Left forelimb (tissue), 1 donor: ENCODE data around the gene ZBTB17.
"Not testable (repeated sequence)": the region's sequence is repeated elsewhere in the genome, so short reads cannot be mapped to it uniquely, and the experiment has no call there.

Source experiments
- DNase-seq: peaks from one replicate; pipeline ENCODE4 v3.0.0-alpha.2; 2018; ENCODE audit warnings: low spot score

Gene ZBTB17

DNA sequence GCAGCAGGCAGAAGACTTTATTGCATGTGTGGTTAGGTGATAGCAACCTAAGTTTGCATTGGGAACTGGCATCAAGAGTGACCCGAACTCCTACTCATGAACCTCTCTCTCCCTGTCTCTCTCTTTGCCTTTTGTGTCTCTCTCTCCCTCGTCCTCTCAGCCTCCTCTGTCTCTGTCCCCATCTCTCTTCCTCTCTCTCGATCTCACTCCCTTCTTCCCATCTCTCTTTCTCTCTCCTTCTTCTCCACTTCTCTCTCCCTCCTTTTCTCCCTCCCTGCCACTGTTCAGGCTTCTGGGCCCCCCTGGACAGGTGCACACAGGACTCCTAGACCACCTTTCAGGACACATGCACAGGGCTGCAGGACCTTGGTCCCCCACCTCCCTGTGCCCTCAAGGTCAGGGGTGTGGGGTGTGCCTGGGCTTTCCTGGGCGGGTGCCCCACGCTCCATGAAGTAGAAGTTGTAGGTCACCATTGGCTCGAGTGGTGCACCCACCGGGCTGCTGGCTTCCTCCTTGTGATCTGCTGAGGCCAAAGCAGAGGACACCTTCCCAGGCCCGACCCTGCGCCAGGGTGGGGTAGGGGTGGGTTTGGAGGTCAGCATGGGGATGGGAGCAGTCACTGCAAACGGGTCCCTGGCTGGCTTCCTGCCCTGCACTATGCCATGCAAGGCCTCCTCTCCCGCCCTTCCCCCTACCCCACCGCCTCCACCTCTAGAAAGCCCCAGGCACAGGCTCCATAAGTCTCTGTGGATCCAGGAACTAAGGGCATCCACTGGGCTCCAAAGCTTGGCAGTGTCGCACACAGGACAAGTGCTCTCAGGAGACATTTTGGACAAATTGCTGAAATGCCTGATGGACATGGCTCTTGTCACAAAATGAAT is 13.2 kb upstream of the ZBTB17 start:
- no peak for DNase-seq

DNA sequence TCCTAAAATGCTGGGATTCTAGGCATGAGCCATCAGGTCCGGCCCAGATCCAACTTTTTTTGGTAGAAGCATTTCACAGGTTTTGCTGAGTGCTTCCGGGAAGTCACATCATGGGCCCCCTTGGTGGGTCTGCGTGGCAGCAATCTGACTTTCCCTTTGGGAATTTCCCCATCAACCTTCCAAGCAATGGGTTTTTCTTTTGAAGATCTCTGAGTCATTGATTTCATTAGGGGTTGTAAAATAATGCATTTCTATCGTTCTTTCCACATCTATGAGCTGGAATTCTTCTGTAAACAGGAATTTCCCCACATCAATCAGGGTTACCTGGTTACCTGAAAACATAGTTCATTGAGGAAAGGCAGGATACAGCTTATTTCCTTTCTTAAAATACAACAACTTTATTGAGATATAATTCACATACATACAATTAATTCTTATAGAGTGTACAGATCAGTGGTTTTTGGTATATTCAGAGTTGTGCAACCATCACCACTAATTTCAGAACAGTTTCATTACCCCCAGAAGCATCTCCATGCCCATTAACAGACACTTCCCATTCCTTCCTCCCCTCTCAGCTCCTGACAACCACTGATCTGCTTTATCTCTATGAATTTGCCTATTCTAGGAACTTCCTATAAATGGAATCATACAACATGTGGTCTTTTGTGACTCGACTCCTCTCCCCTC is 9.9 kb upstream of the ZBTB17 start:
- DNase-seq: no peak

DNA sequence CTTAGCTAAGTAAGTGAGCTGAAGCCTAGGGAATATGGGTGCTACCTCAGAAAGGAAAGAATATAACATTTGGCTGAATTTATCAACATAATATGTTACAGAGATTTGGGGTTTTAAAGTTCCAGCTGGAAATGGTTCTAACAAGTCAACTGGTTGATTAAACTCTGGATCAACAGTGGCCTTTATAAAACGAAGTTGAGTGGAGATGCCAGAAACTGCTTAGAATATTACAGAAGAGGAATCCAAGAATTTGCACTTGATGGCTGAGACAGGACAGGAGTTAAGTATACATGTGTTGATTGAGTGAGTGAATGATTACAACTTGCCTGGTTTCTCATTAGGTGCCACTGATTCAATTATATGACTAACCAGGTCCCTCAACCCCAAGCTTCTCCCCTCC is 7.4 kb upstream of the ZBTB17 start:
- no peak for DNase-seq

DNA sequence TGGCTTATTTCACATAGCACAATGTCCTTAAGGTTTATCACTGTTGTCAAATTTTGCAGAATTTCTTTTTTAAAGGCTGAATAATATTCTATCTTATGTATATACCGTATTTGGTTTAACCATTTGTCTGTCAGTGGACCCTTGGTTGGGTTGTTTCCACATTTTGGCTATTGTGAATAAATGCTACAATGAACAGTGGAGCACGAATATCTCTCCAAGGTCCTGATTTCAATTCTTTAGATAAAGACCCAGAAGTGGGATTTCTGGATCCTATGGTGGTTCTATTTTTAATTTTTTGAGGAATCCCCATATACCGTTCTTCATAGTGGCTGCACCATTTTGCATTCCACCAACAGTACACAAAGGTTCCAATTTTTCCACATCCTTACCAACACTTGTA is 5.8 kb upstream of the ZBTB17 start:
- DNase-seq: no peak

DNA sequence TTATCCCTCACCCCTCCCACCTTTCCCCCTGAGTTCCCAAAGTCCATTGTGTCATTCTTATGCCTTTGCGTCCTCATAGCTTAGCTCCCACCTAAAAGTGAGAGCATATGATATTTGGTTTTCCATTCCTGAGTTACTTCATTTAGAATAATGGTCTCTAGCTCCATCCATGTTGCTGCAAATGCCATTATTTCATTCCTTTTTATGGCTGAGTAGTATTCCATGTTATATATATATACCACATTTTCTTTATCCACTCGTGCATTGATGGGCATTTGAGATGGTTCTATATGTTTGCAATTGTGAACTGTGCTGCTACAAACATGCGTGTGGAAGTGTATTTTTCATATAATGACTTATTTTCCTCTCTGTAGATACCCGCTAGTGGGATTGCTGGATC is 2.0 kb upstream of the ZBTB17 start:
- DNase-seq: not testable (repeated sequence)

DNA sequence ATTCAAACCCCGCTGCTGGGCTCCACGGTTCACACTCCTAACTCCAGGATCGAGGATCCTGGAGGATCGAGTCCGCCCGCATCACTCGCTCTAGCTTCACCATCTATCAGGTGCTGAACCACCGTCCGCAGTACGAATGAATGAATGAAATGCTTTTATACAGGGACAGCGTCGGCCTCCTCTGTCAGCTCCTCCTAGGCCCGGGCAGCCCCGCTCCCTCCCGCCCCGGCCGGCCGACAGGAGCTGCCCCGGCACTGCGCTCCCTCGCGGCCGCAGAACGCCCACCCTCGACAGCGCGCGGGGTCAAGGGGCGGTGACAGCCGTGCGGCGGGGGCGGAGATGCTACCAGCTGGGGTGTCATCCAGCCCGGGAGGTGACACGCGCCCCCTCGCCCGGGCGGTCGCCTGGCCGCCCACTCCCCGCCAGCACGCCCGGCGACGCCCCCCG is 520 bp downstream of the ZBTB17 start:
- DNase-seq: no peak

DNA sequence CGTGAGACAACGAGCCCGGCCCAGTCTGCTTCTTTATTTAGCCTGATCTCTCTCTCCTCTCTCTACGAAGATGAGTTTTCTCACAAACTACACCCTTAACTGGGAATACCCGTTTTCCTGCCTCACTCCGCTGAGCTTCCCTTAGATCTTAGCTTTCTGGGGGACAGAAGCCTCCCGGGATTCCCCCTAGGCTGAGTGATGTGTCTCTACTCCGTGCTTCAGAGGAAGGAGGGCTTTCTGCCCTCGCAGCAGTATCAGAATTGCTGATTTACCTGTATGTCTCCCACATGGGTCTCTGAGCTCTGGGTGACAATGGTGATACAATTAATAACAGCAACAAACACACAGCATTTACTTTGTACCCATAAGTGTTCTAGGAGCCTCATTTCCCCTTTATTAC is 1.0 kb downstream of the ZBTB17 start:
- no peak for DNase-seq

DNA sequence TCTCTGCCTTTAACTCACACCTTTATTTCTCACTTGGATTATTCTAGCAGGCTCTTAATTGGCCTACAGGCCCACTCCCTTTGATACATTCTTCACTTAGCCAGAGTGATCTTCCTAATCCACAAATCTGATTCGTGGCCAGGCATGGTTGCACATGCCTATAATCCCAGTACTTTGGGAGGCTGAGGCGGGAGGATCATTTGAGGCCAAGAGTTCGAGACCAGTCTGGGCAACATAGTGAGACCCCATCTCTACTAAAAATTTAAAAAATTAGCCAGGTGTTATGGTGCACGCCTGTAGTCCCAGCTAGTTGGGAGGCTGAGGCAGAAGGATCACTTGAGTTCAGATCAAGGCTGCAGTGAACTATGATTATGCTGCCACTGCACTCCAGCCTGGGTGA is 2.1 kb downstream of the ZBTB17 start:
- DNase-seq: no peak

DNA sequence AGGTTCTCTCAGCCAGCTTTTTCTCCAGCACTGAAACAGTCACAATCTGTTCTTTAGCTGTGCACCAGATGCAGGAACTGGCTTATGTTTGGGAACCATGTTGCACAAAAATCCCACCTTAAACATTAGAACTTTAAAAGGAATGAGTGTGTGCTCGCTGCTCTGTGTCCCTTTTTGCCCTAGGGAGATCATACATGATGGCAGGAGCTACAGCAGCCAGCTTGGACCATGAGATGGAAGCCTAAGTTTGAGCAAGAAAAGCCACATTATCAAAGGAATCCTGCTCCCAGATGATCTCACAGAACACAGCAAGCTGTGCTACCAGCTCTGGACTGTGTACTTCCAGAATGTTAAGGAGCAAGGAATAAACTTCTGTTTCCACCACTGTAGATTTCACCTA is 3.5 kb downstream of the ZBTB17 start:
- no peak for DNase-seq

DNA sequence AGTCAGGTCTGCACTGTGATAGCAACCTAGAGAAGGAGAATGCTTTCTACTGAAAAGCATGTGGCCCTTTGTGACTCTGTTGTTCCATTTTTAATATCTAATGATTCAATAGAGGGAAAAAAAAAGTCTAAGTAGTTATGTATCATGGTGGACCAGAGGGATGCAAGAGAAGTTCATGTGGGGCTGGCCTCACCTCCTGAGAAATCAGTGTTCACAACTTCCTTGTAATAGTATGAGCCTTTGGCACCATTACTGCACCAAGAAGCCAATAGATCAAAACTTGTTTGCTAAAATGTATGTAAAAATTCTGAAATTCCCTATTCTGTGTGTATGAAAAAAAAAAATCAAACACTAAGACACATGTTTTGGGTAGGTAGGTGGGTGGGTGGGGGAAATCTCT is 5.0 kb downstream of the ZBTB17 start:
- no peak for DNase-seq

DNA sequence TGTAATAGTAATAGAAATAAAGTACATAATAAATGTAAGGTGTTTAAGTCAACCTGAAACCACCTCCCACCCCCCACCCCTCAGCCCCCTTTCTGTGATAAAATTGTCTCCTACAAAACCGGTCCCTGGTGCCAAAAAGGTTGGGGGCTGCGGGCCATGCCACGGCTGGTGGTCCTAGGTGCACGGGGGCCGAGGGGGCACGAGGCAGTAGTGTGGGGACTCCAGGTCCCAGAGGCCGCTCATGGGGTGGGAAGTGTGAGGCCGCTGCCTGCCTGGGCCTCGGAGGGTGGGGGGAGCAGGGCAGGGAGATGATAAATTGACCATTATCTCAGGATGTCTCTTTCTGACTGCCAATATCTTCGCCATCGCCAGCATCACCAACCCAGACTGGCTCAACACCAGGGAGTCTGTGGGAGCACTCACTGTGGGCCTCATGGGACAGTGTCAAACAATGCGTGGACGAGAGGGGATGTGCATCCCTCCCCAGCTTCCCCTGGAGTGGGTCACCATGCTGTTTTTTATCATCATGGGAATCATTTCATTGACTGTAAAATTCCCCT is 6.5 kb downstream of the ZBTB17 start:
- DNase-seq: no peak

DNA sequence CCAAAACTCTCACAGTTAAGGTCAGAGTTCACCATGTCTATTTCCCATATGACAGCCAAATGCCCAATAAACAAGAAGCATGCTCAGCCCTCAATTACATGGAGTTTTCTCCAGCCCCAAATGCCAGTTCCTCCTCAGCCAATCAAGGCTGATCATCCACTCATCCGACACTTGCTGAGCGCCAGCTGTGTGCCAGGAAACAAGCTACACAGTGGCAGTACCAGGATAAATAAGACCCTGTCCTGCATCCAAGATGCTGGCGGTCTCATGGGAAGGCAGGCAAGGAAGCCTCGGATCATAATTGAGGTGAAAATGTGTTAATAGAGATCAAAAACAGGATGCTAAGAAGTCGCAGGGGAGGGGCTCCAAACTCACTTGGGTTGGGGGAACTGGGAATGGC is 7.7 kb downstream of the ZBTB17 start:
- DNase-seq: no peak

DNA sequence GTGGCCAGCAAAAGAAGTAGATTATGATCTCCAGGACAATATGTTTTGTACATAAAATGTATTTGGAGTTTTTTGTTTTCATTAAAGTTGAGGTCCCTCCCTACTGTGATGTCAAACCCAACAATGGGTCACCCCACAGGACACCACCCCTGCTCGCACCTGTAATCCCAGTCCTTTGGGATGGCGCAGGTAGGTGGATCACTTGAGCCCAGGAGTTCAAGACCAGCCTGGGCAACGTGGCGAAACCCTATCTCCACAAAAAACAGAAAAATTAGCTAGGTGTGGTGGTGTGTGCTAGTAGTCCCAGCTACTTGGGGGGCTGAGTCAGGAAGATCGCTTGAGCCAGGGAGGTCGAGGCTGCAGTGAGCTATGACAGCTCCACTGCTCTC is 9.0 kb downstream of the ZBTB17 start:
- DNase-seq: no peak

DNA sequence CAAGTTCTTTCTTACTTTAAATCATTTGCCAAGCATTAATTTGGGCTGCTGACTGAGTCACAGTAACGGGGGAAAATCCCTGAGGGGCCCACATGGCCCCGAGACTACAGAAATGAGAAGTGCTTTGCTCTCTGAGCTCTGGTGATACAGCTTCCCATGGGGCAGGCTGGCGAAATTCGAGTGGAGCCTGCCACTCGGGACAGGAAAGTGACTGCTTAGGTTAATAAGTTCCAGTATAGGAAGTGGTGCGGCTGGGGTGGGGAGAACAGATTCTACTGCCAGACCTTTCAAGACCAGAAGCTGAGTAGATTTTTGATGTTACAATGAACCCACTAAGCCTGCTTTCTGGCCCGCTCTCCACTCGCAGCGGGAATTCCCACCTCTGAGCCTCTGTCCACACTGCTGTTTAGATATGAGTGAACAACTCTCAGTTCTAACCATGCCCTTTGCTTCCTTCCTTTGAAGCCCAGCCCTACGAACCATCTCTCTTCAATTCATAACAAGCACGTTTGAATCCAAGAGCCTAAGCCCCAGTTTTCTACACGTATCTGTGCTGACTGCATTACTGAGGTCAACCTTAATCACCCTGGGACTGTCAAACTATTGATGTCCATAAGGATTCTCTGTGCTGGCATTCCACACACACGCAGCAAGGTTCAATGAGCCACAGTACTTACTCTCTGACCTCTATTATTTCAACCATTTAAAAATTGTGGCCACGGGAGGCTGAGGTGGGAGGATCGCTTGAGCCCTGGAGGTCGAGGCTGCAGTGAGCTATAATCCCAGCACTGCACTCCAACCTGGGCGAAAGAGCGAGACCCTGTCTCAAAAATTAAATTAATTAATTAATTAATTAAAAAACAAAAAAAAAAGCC is 9.6 kb downstream of the ZBTB17 start:
- DNase-seq: no peak

DNA sequence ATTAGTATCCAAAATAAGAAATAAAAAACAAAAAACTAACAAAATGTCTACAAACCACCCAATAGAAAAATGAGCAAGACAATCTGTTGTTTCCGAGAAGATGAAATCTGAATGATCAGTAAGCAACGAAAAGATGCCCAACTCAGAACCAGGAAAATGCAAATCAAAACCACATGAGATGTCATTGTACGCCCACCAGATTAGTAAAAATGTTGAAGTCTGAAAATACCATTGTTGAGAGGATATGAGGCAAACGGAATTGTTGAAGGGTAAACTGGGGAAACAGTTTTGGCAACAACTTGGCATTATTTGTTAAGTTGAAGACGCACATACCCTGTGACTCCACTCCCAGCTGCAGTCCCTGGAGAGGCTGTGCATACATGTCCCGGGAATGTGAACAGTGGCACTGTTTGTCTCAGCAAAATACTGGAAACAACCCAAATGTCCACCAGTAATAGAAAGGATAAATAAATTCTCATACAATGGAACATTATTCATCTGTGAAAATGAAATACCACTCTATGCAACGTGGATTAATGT is 10.6 kb downstream of the ZBTB17 start:
- DNase-seq: no peak

DNA sequence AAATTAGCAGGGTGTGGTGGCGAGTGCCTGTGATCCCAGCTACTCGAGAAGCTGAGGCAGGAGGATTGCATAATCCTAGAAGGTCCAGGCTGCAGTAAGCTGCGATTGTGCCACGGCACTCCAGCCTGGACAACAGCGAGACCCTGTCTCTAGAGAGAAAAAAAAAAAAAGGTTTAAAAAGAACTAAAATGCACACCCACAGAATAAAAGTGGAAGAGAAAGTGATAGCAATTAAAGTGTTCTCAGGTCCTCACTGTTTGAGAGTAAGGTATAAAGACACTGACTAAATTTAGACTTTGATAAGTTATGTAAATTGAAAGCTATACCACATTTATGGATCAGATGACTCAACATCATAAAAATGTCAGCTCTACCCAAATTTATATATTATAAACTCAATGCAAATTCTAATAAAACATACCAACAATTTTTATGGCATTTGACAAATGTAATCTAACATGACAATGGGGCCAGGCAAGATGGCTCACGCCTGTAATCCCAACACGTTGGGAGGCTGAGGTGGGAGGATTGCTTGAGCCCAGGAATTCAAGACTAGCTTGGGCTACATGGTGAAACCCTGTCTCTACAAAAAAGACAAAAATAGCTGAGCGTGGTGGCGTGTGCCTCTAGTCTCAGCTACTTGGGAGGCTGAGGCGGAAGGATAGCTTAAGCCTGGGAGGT is 11.8 kb downstream of the ZBTB17 start:
- no peak for DNase-seq

DNA sequence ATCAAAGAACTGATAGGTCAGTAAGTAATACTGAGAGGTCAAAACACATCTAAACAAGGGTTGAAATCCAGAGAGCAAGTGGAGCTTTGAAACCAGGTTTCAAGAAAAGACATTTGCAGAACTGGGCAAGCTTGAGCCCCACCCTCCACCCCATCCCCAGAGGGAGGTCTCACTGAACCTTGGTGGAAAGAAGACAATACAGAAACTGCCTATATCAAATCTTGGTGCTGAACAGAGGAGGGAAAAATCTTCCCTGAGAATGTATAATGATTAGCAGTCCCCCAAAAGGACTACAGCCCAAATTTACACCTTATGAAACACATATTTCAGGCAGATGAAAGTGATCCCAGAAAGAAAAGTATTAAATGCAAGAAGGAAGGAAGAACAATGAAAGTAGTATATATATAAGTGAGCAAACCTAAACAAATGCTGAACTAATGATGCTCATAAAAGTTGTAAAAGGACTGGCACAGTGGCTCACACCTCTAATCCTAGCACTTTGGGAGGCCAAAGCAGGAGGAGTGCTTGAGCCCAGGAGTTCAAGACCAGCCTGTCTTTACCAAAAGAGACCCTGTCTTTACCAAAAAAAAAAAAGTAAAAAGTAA is 12.4 kb downstream of the ZBTB17 start:
- DNase-seq: no peak

DNA sequence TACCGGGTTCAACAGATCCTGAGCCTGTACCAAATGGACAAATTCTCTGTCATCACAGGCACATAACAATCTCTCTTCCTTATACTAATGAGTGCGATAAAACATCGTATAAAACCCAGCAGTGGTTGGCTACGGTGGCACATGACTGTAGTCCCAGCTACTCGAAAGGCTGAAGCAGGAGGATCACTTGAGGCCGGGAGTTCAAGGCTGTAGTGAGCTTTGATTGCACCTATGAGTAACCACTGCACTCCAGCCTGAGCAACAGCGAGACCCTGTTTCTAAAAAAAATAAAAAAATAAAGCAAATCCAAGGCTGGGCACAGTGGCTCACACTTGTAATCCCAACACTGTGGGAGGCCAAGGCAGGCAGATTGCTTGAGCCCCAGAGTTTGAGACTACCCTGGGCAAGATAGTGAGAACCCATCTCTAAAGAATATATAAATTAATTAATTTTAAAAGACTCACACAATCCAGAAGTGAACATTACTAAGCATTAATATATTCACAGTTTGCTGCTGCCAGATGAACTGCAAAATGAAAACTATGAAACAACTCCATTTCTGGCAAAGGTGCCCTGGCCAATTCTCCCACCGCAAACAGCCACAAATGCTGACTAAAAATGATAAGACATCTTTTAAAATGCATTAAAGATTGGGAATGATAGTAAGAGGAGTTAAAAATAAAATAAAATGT is 13.1 kb downstream of the ZBTB17 start:
- DNase-seq: no peak

DNA sequence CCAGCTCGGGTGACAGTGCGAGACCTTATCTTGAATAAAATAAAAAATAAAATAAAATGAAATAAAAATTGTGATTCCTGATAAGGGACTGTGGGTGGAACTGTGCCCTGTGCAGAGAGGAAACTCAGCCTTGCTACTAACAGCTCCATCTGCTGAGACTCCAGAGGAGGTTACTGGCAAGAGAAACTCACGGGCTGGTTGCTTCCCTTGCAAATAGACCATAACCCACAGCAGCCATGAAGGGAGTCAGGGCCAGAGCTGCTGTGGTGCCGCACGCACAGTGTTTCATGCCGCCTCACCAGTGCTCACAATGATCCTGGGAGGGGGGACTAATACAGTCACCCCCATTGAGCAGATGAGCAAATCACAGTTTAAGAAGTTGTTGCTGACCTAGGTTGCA is 13.7 kb downstream of the ZBTB17 start:
- DNase-seq: no peak

DNA sequence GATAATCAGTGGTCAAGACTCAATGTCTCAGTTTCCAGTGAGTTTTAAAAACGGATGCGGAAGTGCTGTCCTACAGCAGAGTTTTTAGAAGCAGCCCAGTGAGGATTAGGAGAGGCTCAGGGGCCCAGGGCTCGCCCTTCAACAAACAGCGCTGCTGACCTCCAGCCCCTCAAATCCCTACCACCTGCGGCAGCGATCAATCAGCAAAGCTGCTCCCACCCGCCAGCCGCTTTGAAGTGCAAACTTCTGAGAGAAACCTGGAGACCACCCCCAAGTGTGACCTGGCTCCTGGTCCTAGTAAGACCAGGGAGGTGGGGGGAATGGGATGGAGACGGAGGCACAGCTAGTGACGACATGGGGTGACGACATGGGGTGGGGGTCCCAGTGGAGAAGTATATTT is 14.4 kb downstream of the ZBTB17 start:
- DNase-seq: no peak
